Measurements from ENCODE around the gene AP2A2. TPM values are rescaled to one million over a fixed set of nuclear protein-coding genes. Genes with fewer than 3 reads are reported as not detected.

AP2A2 gene
- total RNA-seq, 4 donors from 2014 or later: 49.5 to 82.6 (median 72.2) TPM

- no peaks in the 10 kb centered on the region for H3K9me3 ChIP-seq
- no peak overlapping the region for H3K4me3 ChIP-seq
- no peaks in the 10 kb centered on the region for H3K36me3 ChIP-seq
- TF ChIP-seq POLR2AphosphoS5 (IDR thresholded peaks at IDR 0.05) (no peak), EP300 (IDR thresholded peaks at IDR 0.05) (no peak), CTCF (IDR thresholded peaks at IDR 0.05) (no peak), POLR2A (IDR thresholded peaks at IDR 0.05; ENCODE audit: low read depth) (no peak)
- intact Hi-C loops (cut with DNase I): no loop called here
- WGBS: 83% methylated on average over 27 of the region's 30 CpGs
- peaks cover 0 to 17% (median 0%) of the 10 kb centered on the region in 4 donors for H3K4me1 ChIP-seq
- H3K27ac ChIP-seq (replicated peaks in 1 of 4): no peak overlapping the region
- no peak for DNase-seq (ENCODE audit: extremely low spot score)
- H3K27me3 ChIP-seq: peaks cover 0 to 23% (median 0%) of the 10 kb centered on the region in 4 donors
Measured at GRCh38 chr11:1031121-1031899, 105.6 kb downstream of the AP2A2 start.

- intact Hi-C loops (cut with DNase I): no loop called here
- H3K4me1 ChIP-seq: peaks cover 0 to 17% (median 0%) of the 10 kb centered on the region in 4 donors
- H3K36me3 ChIP-seq: no peaks in the 10 kb centered on the region
- peaks cover 0 to 34% (median 0%) of the 10 kb centered on the region in 4 donors for H3K27me3 ChIP-seq
- H3K9me3 ChIP-seq: no peaks in the 10 kb centered on the region
- no peak for DNase-seq (ENCODE audit: extremely low spot score)
- TF ChIP-seq CTCF (IDR thresholded peaks at IDR 0.05) (no peak), POLR2A (IDR thresholded peaks at IDR 0.05; ENCODE audit: low read depth) (no peak), EP300 (IDR thresholded peaks at IDR 0.05) (no peak), POLR2AphosphoS5 (IDR thresholded peaks at IDR 0.05) (no peak)
- WGBS: 92% methylated on average over 12 of the region's 12 CpGs
- no peak overlapping the region for H3K27ac ChIP-seq (replicated peaks in 1 of 4)
- no peak overlapping the region for H3K4me3 ChIP-seq
Measured at GRCh38 chr11:1032310-1032891, 106.7 kb downstream of the AP2A2 start.

GRCh38 chr11:1033016-1033798, 107.5 kb downstream of the AP2A2 start:
- DNase-seq (ENCODE audit: extremely low spot score): no peak
- no peaks in the 10 kb centered on the region for H3K36me3 ChIP-seq
- intact Hi-C loops (cut with DNase I): no loop called here
- H3K27ac ChIP-seq (replicated peaks in 1 of 4): no peak overlapping the region
- H3K4me1 ChIP-seq: peaks cover 0 to 17% (median 0%) of the 10 kb centered on the region in 4 donors
- TF ChIP-seq POLR2AphosphoS5 (IDR thresholded peaks at IDR 0.05): no peak
- TF ChIP-seq CTCF (IDR thresholded peaks at IDR 0.05): no peak
- no peak for TF ChIP-seq EP300 (IDR thresholded peaks at IDR 0.05)
- no peak for TF ChIP-seq POLR2A (IDR thresholded peaks at IDR 0.05; ENCODE audit: low read depth)
- 80% methylated on average over 24 of the region's 38 CpGs for WGBS
- H3K4me3 ChIP-seq: no peak overlapping the region
- H3K9me3 ChIP-seq: no peaks in the 10 kb centered on the region
- peaks cover 0 to 39% (median 0%) of the 10 kb centered on the region in 4 donors for H3K27me3 ChIP-seq

- no peak for DNase-seq (ENCODE audit: extremely low spot score)
- H3K4me3 ChIP-seq: no peak overlapping the region
- 74% methylated on average over 8 of the region's 8 CpGs for WGBS
- H3K9me3 ChIP-seq: no peaks in the 10 kb centered on the region
- intact Hi-C loops (cut with DNase I): no loop called here
- H3K36me3 ChIP-seq: no peaks in the 10 kb centered on the region
- TF ChIP-seq CTCF (IDR thresholded peaks at IDR 0.05): no peak
- TF ChIP-seq EP300 (IDR thresholded peaks at IDR 0.05): no peak
- TF ChIP-seq POLR2AphosphoS5 (IDR thresholded peaks at IDR 0.05): no peak
- peaks cover 0 to 39% (median 0%) of the 10 kb centered on the region in 4 donors for H3K27me3 ChIP-seq
- peaks cover 0 to 14% (median 0%) of the 10 kb centered on the region in 4 donors for H3K4me1 ChIP-seq
- no peak overlapping the region for H3K27ac ChIP-seq (replicated peaks in 1 of 4)
Measured at GRCh38 chr11:1034001-1034400, 108.3 kb downstream of the AP2A2 start.
